Astrocyte (in vitro differentiated cells and primary cell): ENCODE data around the gene ENHO.

Source experiments
- CTCF ChIP-seq: IDR thresholded peaks from 2 replicates; pipeline ENCODE4 v1.5.1; 2011; ENCODE audit warnings: low read depth, mild to moderate bottlenecking, inconsistent platforms, low read length, moderate library complexity; ENCODE audit not compliant: insufficient read depth
- EZH2 ChIP-seq: IDR thresholded peaks from 2 replicates; pipeline ENCODE4 v1.6.1; 2012; ENCODE audit warnings: mild to moderate bottlenecking, low read length, inconsistent platforms; ENCODE audit not compliant: insufficient read depth

DNA sequence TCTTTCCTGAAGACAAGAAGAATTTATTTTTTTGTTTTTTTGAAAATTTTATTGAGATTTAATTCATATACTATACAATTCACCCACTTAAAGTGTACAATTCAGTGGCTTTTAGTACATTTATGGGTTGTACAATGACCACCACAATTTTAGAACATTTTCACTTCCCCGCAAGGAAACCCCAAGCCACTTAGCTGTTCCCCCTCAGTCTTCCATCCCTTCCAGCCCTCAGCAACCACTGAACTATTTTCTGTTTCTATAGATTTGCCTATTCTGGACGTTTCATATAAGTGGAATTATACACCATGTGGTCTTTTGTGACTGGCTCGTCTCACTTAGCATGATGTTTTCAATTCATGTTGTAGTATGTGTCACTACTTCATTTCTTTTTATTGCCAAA, 36.2 kb downstream of the ENHO start:
- no peak for TF ChIP-seq CTCF
- TF ChIP-seq EZH2 = no peak
